Dendritic cell treated with granulocyte-macrophage colony-stimulating factor and Interleukin-4, amounts not matched to agents 40 ng/mL and 50 ng/mL, for 4 days (primary cell): ENCODE measurements around the gene SLC12A7.
"Not testable (repeated sequence)": the region's sequence is repeated elsewhere in the genome, so short reads cannot be mapped to it uniquely, and the experiment has no call there.

ENCODE experiments used
- H3K27ac Mint-ChIP-seq: one replicate; pipeline ENCODE4 v1.8.0; 2022; ENCODE audit warnings: mild to moderate bottlenecking, mixed read lengths
- H3K27me3 Mint-ChIP-seq: one replicate; pipeline ENCODE4 v1.8.0; 2022; ENCODE audit warnings: mild to moderate bottlenecking, mixed read lengths
- H3K36me3 Mint-ChIP-seq: one replicate; pipeline ENCODE4 v1.8.0; 2022; ENCODE audit warnings: low read depth, mixed read lengths
- H3K4me1 Mint-ChIP-seq: one replicate; pipeline ENCODE4 v1.8.0; 2022; ENCODE audit warnings: low read depth, mixed read lengths
- H3K4me3 Mint-ChIP-seq: one replicate; pipeline ENCODE4 v1.8.0; 2022; ENCODE audit warnings: mild to moderate bottlenecking, moderate library complexity, mixed read lengths
- H3K9me3 Mint-ChIP-seq: one replicate; pipeline ENCODE4 v1.8.0; 2022; ENCODE audit warnings: mixed read lengths
- intact Hi-C: fragments of 100-400 bp; cut with micrococcal nuclease; formaldehyde crosslinking; loops from one replicate; pipeline ENCODE4 v1.15.0; 2022

Gene SLC12A7

DNA sequence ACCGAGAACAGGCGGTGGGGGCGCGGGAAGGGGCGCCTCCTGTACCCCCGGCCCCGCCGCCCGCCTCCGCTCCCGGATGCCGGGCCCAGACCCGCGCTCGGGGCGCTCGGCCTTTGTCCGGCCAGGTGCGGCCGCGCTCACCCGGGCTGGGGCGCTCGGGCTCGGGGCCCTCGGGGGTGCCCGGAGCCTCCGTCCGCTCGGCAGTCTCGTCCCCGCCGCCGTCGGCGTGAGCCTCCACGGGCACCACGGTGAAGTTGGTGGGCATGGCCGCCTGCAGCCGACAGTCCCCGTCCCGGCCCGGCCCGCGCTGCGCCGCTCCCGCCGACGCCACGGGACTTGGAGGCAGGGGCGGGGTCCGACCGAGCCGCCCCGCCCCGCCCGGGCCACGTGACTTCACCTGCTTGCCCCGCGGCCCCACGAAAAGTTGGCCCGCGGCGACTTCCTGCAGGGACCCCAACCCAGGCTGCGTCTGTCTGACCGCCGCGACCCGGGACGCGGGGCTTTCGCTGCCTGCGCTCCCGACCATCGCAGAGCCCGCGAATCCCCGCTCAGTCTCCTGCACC is at the start of gene SLC12A7:
Gene SLC12A7 (minus strand): TSS at position 337 of the 563 bp plus-strand sequence. CDS start 72 bp downstream, at position 265.
- H3K4me1 Mint-ChIP-seq, result peaks cover 41% of the 10 kb centered on the region
- peak within 1 kb of the TSS; percentile 91 for H3K4me3 Mint-ChIP-seq
- peaks cover 26% of the 10 kb centered on the region for H3K27me3 Mint-ChIP-seq
- intact Hi-C loops, result no loop called here
- H3K9me3 Mint-ChIP-seq, result no peaks in the 10 kb centered on the region
- H3K36me3 Mint-ChIP-seq, result peaks cover 42% of the 10 kb centered on the region
- peak within 1 kb of the TSS; percentile 91 for H3K27ac Mint-ChIP-seq

DNA sequence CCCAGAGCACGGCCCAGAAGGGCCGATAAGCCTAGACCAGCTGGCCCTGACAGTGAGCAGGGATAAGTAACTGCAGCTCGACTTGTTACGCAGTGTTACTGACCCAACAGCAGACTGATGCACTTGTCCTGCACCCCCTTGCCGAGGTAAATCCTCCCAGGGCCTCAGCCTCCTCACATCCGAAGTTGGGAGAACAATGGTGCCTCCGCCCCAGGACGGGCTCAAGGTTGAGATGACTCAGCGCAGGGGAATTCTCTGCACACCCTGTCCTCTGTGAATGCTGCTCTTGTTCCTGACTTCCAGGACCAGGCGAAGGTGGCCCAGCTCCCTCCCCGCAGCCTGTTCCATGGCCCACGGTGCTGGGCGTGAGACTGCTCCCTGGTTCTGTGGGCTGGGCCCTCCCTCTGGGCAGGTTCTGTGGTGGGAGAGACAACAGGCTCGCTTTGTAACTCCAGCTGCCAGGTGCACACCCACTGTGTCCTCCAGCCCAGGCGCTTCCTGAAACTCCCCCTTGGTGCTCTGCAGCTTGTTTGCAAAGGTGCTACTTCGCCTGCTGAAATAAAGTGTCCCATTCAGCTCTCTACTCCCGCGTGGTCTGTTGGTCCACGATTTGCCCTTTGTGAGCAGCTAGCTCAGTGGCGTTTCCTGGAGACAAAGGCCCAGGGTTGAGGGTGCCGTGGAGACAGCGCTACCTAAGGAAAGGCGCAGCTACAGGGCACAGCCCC is 49.4 kb upstream of the SLC12A7 start:
- H3K9me3 Mint-ChIP-seq, result no peaks in the 10 kb centered on the region
- intact Hi-C loops, result no loop called here
- H3K27me3 Mint-ChIP-seq, result peaks cover 58% of the 10 kb centered on the region
- H3K4me1 Mint-ChIP-seq, result no peaks in the 10 kb centered on the region
- no peak overlapping the region for H3K4me3 Mint-ChIP-seq
- H3K36me3 Mint-ChIP-seq, result no peaks in the 10 kb centered on the region
- H3K27ac Mint-ChIP-seq, result no peak overlapping the region

DNA sequence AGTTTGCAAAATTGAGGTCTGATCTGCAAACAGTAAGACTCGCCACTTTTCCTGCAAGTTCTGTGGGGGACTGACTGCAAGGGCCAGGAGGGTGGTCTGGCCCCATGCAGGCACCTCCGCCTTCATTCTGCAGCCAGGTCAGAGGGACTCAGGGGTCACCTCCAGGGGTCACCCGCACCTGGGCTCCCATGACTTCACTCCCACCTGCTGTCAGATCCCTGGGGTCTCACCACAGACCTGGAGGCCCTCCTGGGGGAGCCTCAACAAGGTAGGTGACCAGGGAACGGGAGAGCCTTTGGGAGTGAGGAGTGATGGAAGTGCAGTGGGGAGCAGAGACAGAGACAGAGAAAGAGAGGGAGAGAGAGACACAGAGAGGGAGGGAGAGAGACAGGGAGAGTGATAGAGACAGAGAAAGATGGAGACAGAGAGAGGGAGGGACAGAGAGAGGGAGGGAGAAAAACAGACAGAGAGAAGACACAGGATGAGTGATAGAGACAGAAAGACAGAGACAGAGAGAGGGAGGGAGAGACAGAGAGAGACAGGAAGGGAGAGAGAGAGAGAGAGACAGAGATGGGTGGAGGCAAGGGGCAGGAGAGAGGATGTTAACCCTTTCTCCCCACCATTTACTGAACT is 48.0 kb upstream of the SLC12A7 start:
- H3K27me3 Mint-ChIP-seq, result peaks cover 60% of the 10 kb centered on the region
- no peaks in the 10 kb centered on the region for H3K4me1 Mint-ChIP-seq
- intact Hi-C loops, result no loop called here
- no peaks in the 10 kb centered on the region for H3K36me3 Mint-ChIP-seq
- H3K4me3 Mint-ChIP-seq, result no peak overlapping the region
- H3K9me3 Mint-ChIP-seq, result no peaks in the 10 kb centered on the region
- no peak overlapping the region for H3K27ac Mint-ChIP-seq

DNA sequence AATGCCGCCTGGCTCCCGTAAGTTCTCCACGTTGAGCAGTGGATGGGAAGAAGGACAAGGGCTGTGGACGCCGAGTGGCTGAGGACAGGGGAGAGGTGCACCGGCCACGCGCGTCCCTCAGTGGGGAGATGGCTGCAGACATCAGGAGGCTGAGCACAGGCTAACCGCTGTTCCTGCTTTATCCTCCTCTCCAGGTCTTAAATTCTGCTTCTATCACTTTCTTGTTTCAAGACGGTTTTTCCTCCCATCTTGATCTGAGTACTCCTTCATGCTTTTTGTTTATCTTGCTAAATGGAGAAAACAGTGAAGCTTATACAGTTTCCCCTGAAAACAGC is 47.4 kb upstream of the SLC12A7 start:
- Mint-ChIP-seq H3K27ac (no peak overlapping the region), H3K36me3 (no peaks in the 10 kb centered on the region), H3K4me3 (no peak overlapping the region), H3K4me1 (no peaks in the 10 kb centered on the region), H3K9me3 (no peaks in the 10 kb centered on the region), H3K27me3 (peaks cover 59% of the 10 kb centered on the region)
- intact Hi-C loops, result no loop called here

DNA sequence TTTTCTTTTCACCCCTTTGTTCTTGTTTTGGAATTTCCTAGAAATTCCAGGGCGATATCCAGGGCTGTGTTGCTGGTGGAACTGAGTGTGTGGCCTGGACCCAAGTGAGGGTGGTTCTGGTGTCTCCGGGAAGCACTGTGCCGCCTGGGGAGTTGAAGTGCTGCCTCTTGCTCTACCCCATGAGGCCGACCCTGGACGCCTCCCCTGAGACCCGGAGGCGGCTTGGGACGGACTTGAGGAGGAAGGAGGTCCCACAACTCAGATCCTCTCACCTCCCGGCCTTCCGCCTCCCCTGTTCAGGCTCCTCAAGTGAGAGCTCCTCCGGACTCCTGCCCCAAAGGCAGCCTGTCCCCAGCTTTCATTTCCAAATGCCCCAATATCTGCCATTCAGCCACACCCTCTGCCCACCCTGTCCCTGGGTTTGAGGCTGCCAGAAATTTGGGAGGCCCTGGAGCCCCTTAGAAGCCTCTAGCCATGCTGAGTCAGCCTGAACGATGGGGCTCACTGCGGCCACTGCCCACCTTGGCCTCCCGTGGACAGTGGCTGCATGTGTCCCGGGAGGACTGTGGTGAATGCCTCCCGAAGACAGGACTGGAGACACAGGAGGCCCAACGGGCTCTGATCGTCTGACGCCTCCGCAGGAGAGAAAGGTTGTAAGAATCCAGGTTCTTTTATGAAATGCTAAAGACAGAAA is 46.9 kb upstream of the SLC12A7 start:
- no peak overlapping the region for H3K4me3 Mint-ChIP-seq
- H3K27ac Mint-ChIP-seq, result no peak overlapping the region
- peaks cover 60% of the 10 kb centered on the region for H3K27me3 Mint-ChIP-seq
- intact Hi-C loops, result no loop called here
- H3K36me3 Mint-ChIP-seq, result no peaks in the 10 kb centered on the region
- H3K9me3 Mint-ChIP-seq, result no peaks in the 10 kb centered on the region
- no peaks in the 10 kb centered on the region for H3K4me1 Mint-ChIP-seq

DNA sequence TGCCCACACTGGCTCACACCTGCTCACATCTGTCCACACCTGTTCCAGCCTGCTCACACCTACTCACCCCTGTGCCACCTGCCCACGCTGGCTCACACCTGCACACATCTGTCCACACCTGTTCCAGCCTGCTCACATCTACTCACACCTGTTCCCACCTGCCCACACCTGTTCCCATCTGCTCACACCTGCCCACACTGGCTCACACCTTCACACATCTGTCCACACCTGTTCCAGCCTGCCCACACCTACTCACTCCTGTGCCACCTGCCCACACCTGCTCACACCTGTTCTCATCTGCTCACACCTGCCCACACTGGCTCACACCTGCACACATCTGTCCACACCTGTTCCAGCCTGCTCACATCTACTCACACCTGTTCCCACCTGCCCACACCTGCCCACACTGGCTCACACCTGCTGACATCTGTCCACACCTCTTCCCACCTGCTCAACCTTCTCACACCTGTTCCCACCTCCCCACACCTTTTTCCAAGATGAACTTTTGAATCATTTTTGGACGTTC is 45.7 kb upstream of the SLC12A7 start:
- H3K9me3 Mint-ChIP-seq, H3K36me3 Mint-ChIP-seq, H3K4me1 Mint-ChIP-seq, H3K4me3 Mint-ChIP-seq, H3K27ac Mint-ChIP-seq, intact Hi-C loops: not testable (repeated sequence)
- peaks cover 68% of the 10 kb centered on the region for H3K27me3 Mint-ChIP-seq

DNA sequence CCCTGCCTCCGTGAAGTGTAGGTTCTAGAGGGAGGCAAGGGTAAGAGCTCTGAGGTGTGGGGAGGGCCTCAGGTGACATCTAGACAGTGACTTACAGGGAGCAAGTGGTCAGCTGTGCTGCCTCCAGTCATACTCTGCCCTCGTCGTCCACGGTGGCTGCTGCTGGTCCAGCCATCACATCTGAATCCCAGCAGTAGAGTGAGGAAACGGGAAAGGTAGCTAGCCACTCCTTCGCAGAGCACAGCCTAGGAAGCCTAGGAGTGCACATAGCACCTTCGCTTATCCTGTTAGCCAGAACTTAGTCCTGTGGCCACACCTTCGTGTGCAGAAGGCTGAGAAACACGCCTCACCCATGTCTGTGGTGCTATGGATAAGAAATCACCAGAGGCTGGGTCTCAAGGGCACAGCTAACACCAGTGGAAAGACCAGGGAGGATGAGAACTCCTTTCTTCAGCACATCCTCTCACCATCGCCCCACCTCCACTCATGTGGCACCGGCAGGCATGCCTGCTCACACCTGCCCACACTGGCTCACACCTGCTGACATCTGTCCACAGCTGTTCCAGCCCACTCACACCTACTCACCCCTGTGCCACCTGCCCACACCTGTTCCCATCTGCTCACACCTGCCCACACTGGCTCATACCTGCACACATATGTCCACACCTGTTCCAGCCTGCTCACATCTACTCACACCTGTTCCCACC is 45.0 kb upstream of the SLC12A7 start:
- no peaks in the 10 kb centered on the region for H3K36me3 Mint-ChIP-seq
- peaks cover 72% of the 10 kb centered on the region for H3K27me3 Mint-ChIP-seq
- no peak overlapping the region for H3K27ac Mint-ChIP-seq

DNA sequence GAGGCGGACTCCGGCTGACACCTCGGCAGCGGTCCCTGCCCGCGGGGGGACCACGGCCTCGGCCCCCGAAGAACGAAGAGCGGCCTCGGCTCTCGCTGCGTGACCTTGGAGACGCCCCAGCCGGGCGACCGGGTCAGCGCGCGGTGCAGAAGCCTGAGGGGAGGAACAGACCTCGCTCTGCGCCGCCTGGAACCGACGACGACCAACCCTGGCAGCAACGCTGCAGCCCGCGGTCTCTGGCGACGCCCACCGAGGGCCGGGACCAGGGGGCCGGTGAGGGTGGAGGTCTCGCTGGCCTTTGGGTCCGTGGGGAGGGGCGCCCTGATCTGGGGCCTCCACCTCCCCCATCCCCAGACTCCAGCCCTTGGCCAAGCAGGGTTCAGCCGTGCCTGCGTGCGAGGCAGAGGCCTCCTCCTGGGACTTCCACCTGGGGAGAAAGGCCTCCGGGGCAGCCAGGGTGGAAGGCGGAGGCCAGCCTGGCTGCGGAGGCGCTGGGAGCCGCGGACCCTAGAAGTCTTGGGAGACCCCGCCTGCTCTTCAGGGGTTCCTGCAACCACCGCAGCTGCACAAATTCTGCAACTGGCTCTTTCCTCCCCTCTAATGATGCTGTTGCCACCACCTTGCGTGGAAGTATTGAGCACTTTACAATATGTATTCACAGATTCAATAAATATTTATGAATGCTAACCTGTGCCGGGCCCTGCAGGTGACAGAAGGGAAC is 44.3 kb upstream of the SLC12A7 start:
- Mint-ChIP-seq H3K27ac (no peak overlapping the region), H3K27me3 (peaks cover 71% of the 10 kb centered on the region), H3K4me1 (no peaks in the 10 kb centered on the region), H3K4me3 (no peak overlapping the region), H3K9me3 (no peaks in the 10 kb centered on the region), H3K36me3 (no peaks in the 10 kb centered on the region)
- intact Hi-C loops, result no loop called here

More for the DNA sequence above, 45.0 kb upstream of the SLC12A7 start:
- Mint-ChIP-seq H3K4me1 (no peaks in the 10 kb centered on the region), H3K9me3 (no peaks in the 10 kb centered on the region), H3K4me3 (no peak overlapping the region)
- intact Hi-C loops, result no loop called here

DNA sequence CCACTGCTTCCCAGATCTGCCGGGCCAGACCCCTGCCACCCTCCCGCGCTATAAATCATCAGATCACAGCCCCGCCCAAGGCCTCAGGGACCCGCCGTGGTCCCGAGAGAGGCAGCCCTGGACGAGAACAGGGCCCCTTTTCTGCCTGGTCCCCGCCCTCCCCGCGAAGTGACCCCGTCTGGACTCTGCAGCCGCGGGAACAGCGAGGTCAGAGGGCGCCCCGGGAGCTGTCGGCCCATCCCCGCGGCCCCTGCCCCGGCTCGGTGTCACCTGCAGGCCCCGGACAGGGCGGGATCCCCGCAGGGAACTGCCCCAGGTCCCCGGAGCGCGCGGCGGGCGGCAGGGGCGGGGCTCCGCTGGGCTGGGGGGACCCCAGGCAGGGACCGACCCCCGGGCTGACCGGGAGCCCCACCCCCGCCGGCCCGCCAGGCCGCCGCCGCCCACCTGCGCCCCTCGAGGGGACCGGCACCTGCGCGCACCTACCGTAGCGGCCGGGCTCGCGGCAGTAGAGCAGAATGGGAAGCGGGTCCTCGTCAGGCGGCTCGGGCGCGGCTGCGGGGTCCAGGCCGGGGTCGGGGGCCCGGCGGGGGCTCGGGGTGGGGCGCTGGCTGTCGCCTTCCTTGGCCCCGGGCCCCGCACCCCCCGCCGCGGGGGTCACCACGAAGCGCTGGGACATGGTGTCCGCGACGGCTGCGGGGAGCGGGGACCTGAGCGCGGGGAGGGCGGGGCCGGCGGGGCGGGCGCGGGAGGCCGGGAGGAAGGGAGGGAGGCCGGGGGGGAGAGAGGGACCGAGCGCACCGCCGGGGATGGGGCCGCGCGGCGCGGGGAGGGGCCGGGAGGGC is 43.5 kb upstream of the SLC12A7 start:
- Mint-ChIP-seq H3K9me3 (no peaks in the 10 kb centered on the region), H3K4me3 (no peak overlapping the region), H3K4me1 (no peaks in the 10 kb centered on the region), H3K27ac (no peak overlapping the region), H3K27me3 (peaks cover 74% of the 10 kb centered on the region), H3K36me3 (no peaks in the 10 kb centered on the region)
- intact Hi-C loops, result no loop called here

DNA sequence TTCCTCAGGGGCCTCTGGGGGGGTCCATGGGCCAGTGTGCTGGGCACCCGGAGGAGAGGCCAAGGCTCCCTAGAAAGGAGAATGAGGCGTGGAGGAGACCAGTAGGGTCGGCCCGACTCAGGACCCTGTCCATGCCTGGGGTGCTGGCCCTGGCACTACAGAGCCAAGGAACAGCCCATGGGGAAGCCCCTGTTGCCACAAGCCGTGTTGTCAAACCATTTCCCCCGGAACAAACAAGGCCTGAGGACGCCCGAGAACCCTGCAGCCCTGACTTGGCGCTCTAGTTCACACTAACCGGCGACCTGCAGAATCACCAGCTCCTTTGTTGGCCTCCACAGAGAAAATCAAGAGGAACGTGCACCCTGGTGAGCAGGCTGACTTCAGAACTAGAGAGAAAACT is 41.6 kb upstream of the SLC12A7 start:
- Mint-ChIP-seq H3K27ac (no peak overlapping the region), H3K9me3 (no peaks in the 10 kb centered on the region), H3K4me3 (no peak overlapping the region), H3K36me3 (no peaks in the 10 kb centered on the region), H3K27me3 (peaks cover 56% of the 10 kb centered on the region), H3K4me1 (no peaks in the 10 kb centered on the region)
- intact Hi-C loops, result no loop called here

DNA sequence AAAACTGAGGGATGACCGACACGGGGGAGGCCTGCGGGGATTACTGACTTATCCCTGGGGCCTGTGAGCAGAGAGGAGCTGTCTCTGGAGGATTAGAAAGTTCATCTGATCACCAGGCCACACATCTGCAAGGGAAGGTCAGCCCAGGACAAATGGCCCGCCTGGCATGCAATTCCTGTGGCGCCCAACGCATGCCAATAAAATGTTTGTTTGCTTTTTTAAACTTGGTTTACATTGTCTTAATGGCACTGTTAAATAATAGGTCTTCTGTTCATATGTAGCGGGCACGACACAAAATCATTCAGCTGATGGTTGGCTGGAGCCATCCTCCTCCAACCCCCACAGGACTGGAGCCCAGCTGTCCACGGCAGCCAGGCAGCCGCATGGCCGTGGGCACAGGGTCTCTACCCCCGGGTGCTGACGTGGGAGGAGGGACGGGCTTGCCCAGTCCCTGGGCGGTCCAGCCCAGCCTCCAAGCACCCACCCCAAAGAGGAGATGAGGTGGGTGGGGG is 41.0 kb upstream of the SLC12A7 start:
- Mint-ChIP-seq H3K4me3 (no peak overlapping the region), H3K9me3 (no peaks in the 10 kb centered on the region)

DNA sequence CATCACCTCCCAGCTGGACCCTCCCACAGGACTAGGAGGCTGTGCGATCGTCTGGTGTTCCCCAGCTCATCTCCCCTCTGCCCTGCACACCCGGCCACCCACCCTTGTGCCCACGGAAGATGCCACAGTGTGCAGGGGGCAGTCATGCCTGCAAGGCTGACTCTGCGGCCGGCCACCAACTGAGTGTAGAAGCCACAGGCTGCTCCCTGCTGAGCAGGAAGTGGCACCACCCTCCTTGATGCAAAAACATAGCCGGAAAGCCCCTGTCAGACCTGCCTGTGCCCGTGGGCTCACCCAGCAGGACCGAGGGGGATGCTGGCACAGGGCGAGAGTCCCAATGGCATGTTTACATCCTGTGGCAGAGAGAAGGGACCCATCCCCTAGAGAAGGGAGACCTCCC is 40.3 kb upstream of the SLC12A7 start:
- Mint-ChIP-seq H3K27ac (no peak overlapping the region), H3K4me1 (no peaks in the 10 kb centered on the region), H3K27me3 (peaks cover 48% of the 10 kb centered on the region), H3K9me3 (no peaks in the 10 kb centered on the region), H3K4me3 (no peak overlapping the region), H3K36me3 (no peaks in the 10 kb centered on the region)
- intact Hi-C loops, result no loop called here

More for the DNA sequence above, 41.0 kb upstream of the SLC12A7 start:
- H3K36me3 Mint-ChIP-seq, result no peaks in the 10 kb centered on the region
- intact Hi-C loops, result no loop called here
- no peaks in the 10 kb centered on the region for H3K4me1 Mint-ChIP-seq
- H3K27ac Mint-ChIP-seq, result no peak overlapping the region
- H3K27me3 Mint-ChIP-seq, result peaks cover 53% of the 10 kb centered on the region
